ENCODE data around the gene ARHGEF11. TPM values are rescaled to one million over a fixed set of nuclear protein-coding genes. Genes with fewer than 3 reads are reported as not detected.

ARHGEF11 gene
- total RNA-seq, 2 experiments from 2014 or later, result 14.5 to 20.5 TPM

DNA sequence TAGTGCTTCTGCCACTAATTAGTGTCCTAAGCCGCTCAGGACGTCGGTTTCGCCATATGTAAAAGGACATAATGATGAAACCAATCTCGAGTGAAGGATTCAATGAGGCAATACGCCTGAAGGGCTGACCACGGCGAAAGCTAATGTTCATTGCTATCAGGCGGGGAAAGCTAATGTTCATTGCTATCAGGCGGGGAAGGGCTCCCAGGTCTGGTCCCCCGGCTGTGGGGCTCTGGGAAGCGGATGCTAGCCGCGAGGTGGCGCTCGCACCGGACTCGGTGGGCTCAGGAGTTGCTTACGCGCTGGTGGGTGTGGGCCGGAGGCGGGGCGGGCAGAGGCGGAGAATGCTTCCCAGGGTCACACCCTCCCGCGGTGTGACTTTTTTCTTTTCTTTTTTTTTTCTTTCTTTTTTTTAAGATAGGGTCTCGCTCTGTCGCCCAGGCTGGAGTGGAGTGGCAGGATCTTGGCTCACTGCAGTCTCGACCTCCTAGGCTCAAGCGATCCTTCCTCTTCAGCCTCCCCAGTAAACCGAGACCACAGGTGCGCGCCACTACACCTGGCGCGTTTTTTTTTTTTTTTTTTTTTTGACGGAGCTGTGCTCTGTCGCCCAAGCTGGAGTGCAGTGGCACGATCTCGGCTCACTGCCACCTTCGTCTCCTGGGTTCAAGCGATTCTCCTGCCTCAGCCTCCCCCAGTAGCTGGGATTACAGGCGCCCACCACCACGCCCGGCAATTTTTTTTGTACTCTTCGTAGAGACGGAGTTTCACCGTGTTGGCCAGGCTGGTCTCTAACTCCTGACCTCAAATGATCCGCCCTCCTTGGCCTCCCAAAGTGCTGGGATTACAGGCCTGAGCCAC is 153.1 kb downstream of the ARHGEF11 start:
- POLR2A ChIA-PET, result interaction anchor here (0.5 to 4.5 kb wide), 4 partner anchors 29 to 164 kb away, joined by 3 to 20 read pairs (median 4); partner anchors contain the start of genes ISG20L2, METTL25B and NTRK1
- Mint-ChIP-seq H3K27ac (no peak overlapping the region), H3K36me3 (no peaks in the 10 kb centered on the region), H3K4me3 (peak overlapping the region; percentile 76), H3K9me3 (no peaks in the 10 kb centered on the region), H3K4me1 (peaks cover 15% of the 10 kb centered on the region), H3K27me3 (peaks cover 49% of the 10 kb centered on the region)
- ATAC-seq (ENCODE audit: low read depth) (peak; percentile 97), DNase-seq (peak; percentile 93)

DNA sequence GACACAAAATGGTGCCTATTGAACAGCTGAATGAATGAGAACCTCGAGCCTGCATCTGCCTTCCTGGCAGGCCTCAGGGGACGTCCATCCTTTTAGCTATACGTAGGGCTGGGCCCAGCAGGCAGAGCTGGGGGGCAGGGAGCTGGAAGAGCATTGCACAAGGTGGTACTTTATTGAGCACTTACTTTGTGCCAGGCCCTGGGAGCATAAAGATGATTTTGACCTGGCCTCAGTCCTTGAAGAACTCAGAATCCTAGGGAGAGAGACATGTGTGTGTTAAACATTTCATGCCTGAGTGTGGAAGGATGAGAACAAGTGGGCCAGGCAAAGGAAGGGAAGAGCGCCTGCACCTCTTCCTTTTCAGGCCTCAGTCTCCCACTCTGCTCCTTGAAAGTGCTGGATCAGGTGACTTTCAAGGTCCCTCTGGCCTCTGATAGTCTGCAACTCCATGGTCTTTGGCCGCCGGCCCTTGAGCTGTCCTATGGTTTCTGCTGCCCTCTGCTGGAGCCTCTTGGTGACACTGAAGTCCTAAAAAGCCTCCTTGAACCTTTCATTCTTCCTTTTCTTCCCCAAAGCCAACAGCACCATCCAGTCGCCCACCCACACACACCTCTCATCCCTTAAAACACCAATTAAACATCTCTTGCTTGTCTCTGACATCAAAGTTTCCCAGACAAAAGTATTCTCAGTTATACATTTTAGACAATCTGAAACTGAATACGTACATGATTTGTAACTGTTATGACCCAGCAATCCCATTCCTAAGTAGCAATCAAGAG is 155.6 kb downstream of the ARHGEF11 start:
- POLR2A ChIA-PET, result interaction anchor here (0.9 to 4.5 kb wide), 3 partner anchors 30 to 138 kb away, joined by 3 to 20 read pairs (median 5); partner anchors contain the start of genes HDGF and NTRK1
- peaks cover 15% of the 10 kb centered on the region for H3K4me1 Mint-ChIP-seq
- peaks cover 43% of the 10 kb centered on the region for H3K27me3 Mint-ChIP-seq
- H3K36me3 Mint-ChIP-seq, result no peaks in the 10 kb centered on the region
- ATAC-seq (ENCODE audit: low read depth), result no peak
- DNase-seq, result peak; percentile 65
- no peak overlapping the region for H3K27ac Mint-ChIP-seq
- no peak overlapping the region for H3K4me3 Mint-ChIP-seq
- no peaks in the 10 kb centered on the region for H3K9me3 Mint-ChIP-seq

DNA sequence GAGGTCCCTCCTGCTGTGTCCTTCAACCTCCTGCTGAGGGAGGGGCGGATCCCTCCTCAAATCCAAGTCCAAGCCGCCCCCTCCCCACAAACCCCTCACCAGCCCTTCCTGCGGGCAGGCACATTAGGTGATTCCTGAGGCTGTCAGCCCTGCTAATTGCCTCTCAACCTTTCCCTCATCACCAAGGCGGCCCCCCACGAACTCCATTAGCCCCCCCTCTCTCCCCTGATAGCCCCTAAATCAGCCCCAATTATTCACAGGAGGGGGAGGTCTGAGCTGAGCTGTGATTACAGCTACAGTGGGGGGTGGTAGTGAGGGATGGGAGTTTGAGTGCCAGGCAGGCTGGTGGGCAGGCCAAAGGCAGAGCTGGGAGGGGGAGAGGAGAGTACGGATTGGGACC is 157.8 kb downstream of the ARHGEF11 start:
- no peak for ATAC-seq (ENCODE audit: low read depth)

DNA sequence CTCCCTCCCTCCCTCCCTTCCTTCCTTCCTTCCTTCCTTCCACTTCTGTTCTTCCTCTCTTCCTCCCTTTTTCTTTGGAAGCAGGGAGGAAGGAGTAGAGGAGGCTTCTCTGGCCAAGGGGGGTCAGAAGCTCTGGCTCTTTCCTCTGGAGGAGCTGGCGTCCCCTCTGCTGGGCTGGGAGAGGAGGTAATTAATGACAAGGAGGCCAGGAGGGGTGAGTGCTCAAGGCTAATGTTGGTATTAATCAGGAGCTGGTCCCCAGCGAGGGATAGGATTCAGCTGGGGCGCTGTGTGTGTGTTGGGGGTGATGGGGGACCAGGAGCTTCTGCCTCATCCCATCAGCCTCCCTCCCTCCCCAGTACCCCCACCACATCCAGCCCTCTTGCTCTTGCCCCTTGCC is 158.2 kb downstream of the ARHGEF11 start:
- Mint-ChIP-seq H3K36me3 (no peaks in the 10 kb centered on the region), H3K27me3 (peaks cover 26% of the 10 kb centered on the region), H3K4me1 (peaks cover 9% of the 10 kb centered on the region), H3K27ac (no peak overlapping the region), H3K9me3 (no peaks in the 10 kb centered on the region), H3K4me3 (no peak overlapping the region)
- DNase-seq, result no peak
- POLR2A ChIA-PET, result interaction anchor here (1.1 to 1.4 kb wide), 2 partner anchors 15 to 39 kb away, joined by 3 read pairs; no protein-coding TSS in a partner anchor
- no peak for ATAC-seq (ENCODE audit: low read depth)

More for the DNA sequence above, 157.8 kb downstream of the ARHGEF11 start:
- POLR2A ChIA-PET, result interaction anchor here (0.7 to 1.4 kb wide), 3 partner anchors 14 to 49 kb away, joined by 3 read pairs; no protein-coding TSS in a partner anchor
- no peak overlapping the region for H3K4me3 Mint-ChIP-seq
- H3K4me1 Mint-ChIP-seq, result peaks cover 12% of the 10 kb centered on the region
- H3K36me3 Mint-ChIP-seq, result no peaks in the 10 kb centered on the region
- no peak for DNase-seq
- H3K27me3 Mint-ChIP-seq, result peaks cover 28% of the 10 kb centered on the region
- H3K9me3 Mint-ChIP-seq, result no peaks in the 10 kb centered on the region
- no peak overlapping the region for H3K27ac Mint-ChIP-seq

DNA sequence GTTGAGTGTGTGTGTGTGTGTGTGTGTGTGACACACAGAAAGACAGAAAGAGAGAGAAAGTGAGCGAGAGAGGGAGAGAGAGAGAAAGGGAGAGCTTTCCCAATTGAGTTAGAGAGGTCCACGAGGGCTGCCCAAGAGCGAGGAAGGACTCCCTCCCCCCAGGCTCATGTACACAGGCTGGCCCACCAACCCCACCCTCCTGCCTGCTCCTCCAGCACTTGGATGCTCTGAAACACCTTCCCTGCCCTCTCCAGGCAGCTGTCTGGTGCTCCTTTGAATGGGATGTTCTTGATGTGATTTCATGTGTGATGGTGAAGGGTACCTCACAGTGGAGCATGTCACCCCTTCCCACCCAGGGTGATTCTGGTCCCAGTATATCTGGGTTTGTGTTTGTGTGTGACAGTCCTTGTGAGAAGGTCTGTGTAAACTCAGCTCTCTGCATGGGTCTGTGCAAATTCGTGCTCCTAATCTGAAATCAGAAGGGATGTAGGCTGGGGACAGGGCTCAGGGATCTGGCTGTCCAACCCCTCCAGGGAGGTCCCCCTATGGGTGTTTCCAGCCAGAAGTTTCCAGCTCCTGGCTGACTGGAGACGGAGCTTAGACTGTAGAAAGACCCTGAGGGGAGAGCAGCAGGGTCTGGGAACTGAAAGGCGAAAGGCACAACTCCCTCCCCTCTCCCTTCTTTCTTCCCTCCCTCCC is 158.8 kb downstream of the ARHGEF11 start:
- POLR2A ChIA-PET, result interaction anchor here (1.1 to 1.4 kb wide), 2 partner anchors 15 to 38 kb away, joined by 3 read pairs; no protein-coding TSS in a partner anchor
- Mint-ChIP-seq H3K27ac (peak overlapping the region; percentile 32), H3K4me1 (peaks cover 5% of the 10 kb centered on the region), H3K27me3 (peaks cover 21% of the 10 kb centered on the region), H3K9me3 (no peaks in the 10 kb centered on the region), H3K36me3 (no peaks in the 10 kb centered on the region), H3K4me3 (no peak overlapping the region)
- DNase-seq (no peak), ATAC-seq (ENCODE audit: low read depth) (no peak)

DNA sequence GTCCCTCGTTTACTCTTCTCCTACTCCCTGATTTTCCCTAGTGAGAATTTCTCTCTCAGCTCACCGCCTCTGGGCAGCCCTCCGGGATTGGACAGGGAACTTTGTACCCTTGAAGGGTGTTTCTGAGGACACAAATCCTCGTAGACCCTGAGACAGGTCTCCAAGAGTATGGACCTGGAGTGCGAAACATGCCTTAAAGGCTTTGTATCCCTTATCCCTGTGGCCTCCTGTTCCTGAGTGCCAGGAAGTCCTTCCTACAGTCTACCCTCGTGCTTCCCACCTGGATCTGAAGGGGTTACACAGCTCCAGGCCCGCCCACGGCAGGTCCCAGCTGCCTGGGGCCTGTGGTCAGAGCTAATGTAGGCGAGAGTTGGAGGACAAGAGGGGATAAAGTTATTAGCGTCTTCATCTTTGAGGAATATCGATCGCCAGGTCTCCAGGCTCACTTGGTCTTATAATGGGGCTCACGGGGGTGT is 159.6 kb downstream of the ARHGEF11 start:
- no peak for DNase-seq
- ATAC-seq (ENCODE audit: low read depth), result no peak
- peaks cover 14% of the 10 kb centered on the region for H3K27me3 Mint-ChIP-seq
- POLR2A ChIA-PET, result no interaction called here
- no peak overlapping the region for H3K4me3 Mint-ChIP-seq
- H3K4me1 Mint-ChIP-seq, result peaks cover 5% of the 10 kb centered on the region
- H3K36me3 Mint-ChIP-seq, result no peaks in the 10 kb centered on the region
- H3K27ac Mint-ChIP-seq, result no peak overlapping the region
- no peaks in the 10 kb centered on the region for H3K9me3 Mint-ChIP-seq

DNA sequence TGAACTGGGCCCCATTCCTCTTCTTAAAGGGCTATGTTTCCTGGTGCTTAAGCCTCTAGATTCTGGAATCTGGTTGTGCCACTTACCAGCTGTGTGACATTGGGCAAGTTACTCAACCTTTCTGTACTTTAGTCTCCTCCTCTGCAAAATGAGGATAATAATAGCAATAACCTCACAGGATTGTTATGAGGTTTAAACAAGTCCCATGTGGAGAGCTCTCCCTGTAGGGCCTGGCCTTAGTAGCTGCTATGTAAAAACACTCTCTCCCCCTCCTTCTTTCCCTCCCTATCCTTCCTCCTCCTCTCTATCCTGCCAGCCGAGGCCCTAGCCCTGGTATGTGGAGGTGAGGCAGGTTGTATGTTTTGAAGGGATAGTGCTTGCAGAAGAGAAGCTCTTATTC is 160.2 kb downstream of the ARHGEF11 start:
- H3K27me3 Mint-ChIP-seq, result peaks cover 8% of the 10 kb centered on the region
- H3K36me3 Mint-ChIP-seq, result no peaks in the 10 kb centered on the region
- no peaks in the 10 kb centered on the region for H3K9me3 Mint-ChIP-seq
- DNase-seq (no peak), ATAC-seq (ENCODE audit: low read depth) (no peak)
- POLR2A ChIA-PET, result no interaction called here
- no peak overlapping the region for H3K4me3 Mint-ChIP-seq
- H3K4me1 Mint-ChIP-seq, result peaks cover 3% of the 10 kb centered on the region
- no peak overlapping the region for H3K27ac Mint-ChIP-seq

Small RNA genes lying within 50 kb of the gene (microRNA-seq; reads per million reads assigned to microRNA genes)
- gene MIR765, result not detected

Other genes with a start within 250 kb of the ARHGEF11 start
- 10 to 100 TPM; 86.0 to 89.2 TPM for gene SH2D2A, start 228.9 kb downstream of the ARHGEF11 start, total RNA-seq
- under 1 TPM; 0.47 to 0.48 TPM for gene INSRR, start 186.6 kb downstream of the ARHGEF11 start, total RNA-seq
- gene NTRK1, start 184.9 kb downstream of the ARHGEF11 start, total RNA-seq, result 10 to 100 TPM; 13.7 to 13.9 TPM
- gene PEAR1, start 152.0 kb downstream of the ARHGEF11 start, total RNA-seq, result under 1 TPM; 0.28 TPM
- gene LRRC71, start 125.1 kb downstream of the ARHGEF11 start, total RNA-seq, result not detected
- gene ETV3L, start 54.1 kb upstream of the ARHGEF11 start, total RNA-seq, result not detected
- 10 to 100 TPM; 39.4 to 43.1 TPM for gene ETV3, start 92.7 kb upstream of the ARHGEF11 start, total RNA-seq